Hepatocyte (in vitro differentiated cells): ENCODE measurements around the gene IRF4. TPM values are rescaled to one million over a fixed set of nuclear protein-coding genes. Genes with fewer than 3 reads are reported as not detected.

ENCODE experiments used
- DNase-seq: peaks from one replicate; pipeline ENCODE4 v3.0.0-alpha.2; 2016; ENCODE audit warnings: low spot score
- H2AFZ ChIP-seq: fragments of 200-600 bp; sonication (generic); 2 replicates; pipeline ENCODE4 v1.6.0; 2016; ENCODE audit warnings: antibody characterized with exemption, mild to moderate bottlenecking
- H3K27ac ChIP-seq: fragments of 200-600 bp; sonication (generic); 2 replicates; pipeline ENCODE4 v1.5.1; 2016; ENCODE audit warnings: mild to moderate bottlenecking
- H3K27me3 ChIP-seq: fragments of 200-600 bp; sonication (generic); 2 replicates; pipeline ENCODE4 v1.6.1; 2016
- H3K36me3 ChIP-seq: fragments of 200-600 bp; sonication (generic); replicated peaks from 2 replicates; pipeline ENCODE4 v1.5.1; 2016; ENCODE audit warnings: low read depth; ENCODE audit not compliant: insufficient read depth
- H3K4me1 ChIP-seq: fragments of 200-600 bp; sonication (generic); 2 replicates; pipeline ENCODE4 v1.5.1; 2016; ENCODE audit warnings: mild to moderate bottlenecking, moderate library complexity; ENCODE audit not compliant: insufficient read depth
- H3K4me2 ChIP-seq: fragments of 200-600 bp; sonication (generic); 2 replicates; pipeline ENCODE4 v1.6.0; 2016
- H3K4me3 ChIP-seq: fragments of 200-600 bp; sonication (generic); 2 replicates; pipeline ENCODE4 v1.5.1; 2016; ENCODE audit warnings: mild to moderate bottlenecking
- H3K79me2 ChIP-seq: fragments of 200-600 bp; sonication (generic); 2 replicates; pipeline ENCODE4 v1.6.0; 2017; ENCODE audit warnings: mild to moderate bottlenecking
- H3K9me2 ChIP-seq: fragments of 200-600 bp; sonication (generic); replicated peaks from 2 replicates; pipeline ENCODE4 v1.6.0; 2017; ENCODE audit warnings: mild to moderate bottlenecking; ENCODE audit not compliant: insufficient read depth
- H3K9me3 ChIP-seq: fragments of 200-600 bp; sonication (generic); 2 replicates; pipeline ENCODE4 v1.5.1; 2016; ENCODE audit warnings: low read depth, mild to moderate bottlenecking
- H4K20me1 ChIP-seq: fragments of 200-600 bp; sonication (generic); 2 replicates; pipeline ENCODE4 v1.6.0; 2016; ENCODE audit warnings: mild to moderate bottlenecking; ENCODE audit not compliant: insufficient read depth, poor library complexity, severe bottlenecking
- EZH2 ChIP-seq: fragments of 200-600 bp; sonication (generic); IDR thresholded peaks from 2 replicates; pipeline ENCODE4 v1.6.1; 2016; ENCODE audit warnings: antibody characterized with exemption, mild to moderate bottlenecking, borderline replicate concordance
- EZH2phosphoT487 ChIP-seq: fragments of 200-600 bp; sonication (generic); IDR thresholded peaks from one replicate; pipeline ENCODE4 v1.6.1; 2018; ENCODE audit warnings: antibody characterized with exemption, mild to moderate bottlenecking, low read depth, moderate library complexity; ENCODE audit not compliant: unreplicated experiment, severe bottlenecking
- WGBS: methylation state at CpG from one replicate; pipeline ENCODE4 v1.1.6; 2016; ENCODE audit warnings: low lambda C conversion rate; ENCODE audit errors: missing lambda C conversion rate; 5-methylcytosine and 5-hydroxymethylcytosine counted together
- polyA plus RNA-seq: library from polyadenylated mRNA; unstranded; fragments of >200 nt; fragmentation: Nextera tagmentation; extraction: Ambion mirVana; gene quantifications from 2 replicates; pipeline ENCODE4 v1.2.1, GENCODE V29; 2016
- total RNA-seq: library from RNA; depleted of rRNA; stranded (reverse); fragments of >200 nt; gene quantifications from 2 replicates; pipeline ENCODE4 v1.2.3, GENCODE V29; 2014
- TF ChIP-seq, protein P1 (sequence below): fragments of 200-600 bp; sonication (generic); IDR thresholded peaks from 2 replicates; pipeline ENCODE4 v1.5.1; 2016; ENCODE audit warnings: antibody characterized with exemption, mild to moderate bottlenecking; ENCODE audit not compliant: poor library complexity

The IRF4 gene
- total and polyA plus RNA-seq, 2 experiments from 2014 or later, result 0.02 to 0.23 TPM

DNA sequence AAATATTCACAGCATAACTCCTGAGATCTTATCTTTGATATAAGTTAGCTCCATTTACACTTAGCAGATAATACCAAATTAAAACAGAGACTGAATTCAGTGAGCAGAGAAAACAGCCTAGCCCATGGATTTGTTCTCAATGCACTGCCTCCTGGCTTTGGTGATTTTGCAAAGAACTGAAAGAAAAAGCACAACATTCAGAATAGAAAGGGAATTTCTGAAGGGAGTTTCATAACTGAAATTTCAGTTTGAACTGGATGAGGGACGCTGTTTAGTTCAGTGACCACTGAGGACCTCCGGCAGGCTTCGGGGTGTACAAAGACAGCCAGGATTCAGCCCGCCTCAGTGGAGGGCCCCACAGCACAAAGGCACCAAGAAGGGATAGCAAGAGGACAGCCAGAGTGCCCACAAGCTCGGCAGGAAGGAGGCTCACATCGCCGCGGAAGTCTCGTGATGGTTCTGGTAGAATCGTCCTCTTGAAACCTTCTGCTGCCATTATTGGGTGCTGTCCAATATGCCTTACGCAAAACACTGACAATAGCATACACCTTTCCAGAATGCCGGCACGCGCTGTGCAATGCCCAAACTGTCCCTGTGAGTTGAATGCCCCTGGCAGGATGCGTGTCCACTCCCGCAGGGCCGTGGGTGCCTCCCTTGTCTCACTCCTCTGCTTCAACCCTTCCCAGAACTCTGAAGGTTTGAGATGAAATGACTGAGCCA, 9.7 kb upstream of the IRF4 start:
- 87% methylated on average over 17 of the region's 17 CpGs for WGBS
- Histone ChIP-seq H3K27me3 (peaks cover 21% of the 10 kb centered on the region), H3K4me2 (no peak overlapping the region), H4K20me1 (no peaks in the 10 kb centered on the region), H3K4me1 (no peaks in the 10 kb centered on the region), H3K9me3 (no peaks in the 10 kb centered on the region), H3K9me2 (no peaks in the 10 kb centered on the region), H3K4me3 (no peak overlapping the region), H3K79me2 (no peaks in the 10 kb centered on the region), H3K27ac (no peak overlapping the region), H2AFZ (no peak overlapping the region), H3K36me3 (no peaks in the 10 kb centered on the region)
- no peak for TF ChIP-seq EZH2
- no peak for TF ChIP-seq EZH2phosphoT487
- TF ChIP-seq, protein P1, sequence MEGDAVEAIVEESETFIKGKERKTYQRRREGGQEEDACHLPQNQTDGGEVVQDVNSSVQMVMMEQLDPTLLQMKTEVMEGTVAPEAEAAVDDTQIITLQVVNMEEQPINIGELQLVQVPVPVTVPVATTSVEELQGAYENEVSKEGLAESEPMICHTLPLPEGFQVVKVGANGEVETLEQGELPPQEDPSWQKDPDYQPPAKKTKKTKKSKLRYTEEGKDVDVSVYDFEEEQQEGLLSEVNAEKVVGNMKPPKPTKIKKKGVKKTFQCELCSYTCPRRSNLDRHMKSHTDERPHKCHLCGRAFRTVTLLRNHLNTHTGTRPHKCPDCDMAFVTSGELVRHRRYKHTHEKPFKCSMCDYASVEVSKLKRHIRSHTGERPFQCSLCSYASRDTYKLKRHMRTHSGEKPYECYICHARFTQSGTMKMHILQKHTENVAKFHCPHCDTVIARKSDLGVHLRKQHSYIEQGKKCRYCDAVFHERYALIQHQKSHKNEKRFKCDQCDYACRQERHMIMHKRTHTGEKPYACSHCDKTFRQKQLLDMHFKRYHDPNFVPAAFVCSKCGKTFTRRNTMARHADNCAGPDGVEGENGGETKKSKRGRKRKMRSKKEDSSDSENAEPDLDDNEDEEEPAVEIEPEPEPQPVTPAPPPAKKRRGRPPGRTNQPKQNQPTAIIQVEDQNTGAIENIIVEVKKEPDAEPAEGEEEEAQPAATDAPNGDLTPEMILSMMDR, result no peak
- no peak for DNase-seq

DNA sequence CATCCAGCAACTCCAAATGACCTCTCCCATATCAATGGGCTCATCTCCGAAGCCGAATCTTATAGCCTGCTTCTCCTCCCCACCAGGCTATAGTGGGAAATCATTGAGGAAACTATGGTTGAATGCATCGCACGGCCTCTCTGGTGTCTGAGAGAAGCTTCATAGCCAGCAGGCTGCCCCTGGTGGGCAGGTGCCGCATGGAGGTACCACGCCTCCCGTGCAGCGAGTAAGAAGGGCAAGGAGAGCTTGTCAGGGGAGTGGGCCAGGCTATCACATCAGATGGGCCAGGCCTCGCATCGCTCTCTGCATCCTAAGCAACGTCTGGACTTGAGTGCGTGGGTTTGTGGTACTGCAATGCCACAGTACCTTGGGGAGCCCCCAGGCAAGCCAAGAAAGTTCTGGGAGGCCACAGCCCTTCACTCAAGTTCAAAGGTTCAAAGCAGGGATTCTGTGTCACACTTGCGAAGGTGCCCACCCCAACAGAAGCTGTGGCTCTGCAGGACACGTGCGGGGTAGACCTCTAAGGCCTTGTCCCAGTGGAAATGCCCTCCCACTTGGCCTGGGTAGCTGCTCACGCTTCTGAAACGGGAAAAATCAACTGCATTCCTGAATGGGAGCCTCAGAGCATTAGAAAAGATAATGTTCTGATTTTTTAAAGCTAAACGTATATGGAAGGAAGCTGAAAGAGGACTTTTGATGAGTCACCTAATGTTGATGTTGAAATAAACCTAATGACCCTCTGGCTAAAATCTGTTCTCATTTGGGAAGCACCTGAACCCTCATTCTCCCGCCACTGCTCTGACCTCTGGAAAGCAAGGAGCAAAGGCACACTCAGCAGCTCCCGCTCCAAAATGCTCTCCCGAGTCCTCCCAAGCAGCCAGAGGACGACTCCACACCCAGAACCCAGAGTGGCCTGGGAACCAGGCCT, 8.4 kb upstream of the IRF4 start:
- Histone ChIP-seq H3K4me2 (no peak overlapping the region), H3K9me3 (no peaks in the 10 kb centered on the region), H3K4me1 (no peaks in the 10 kb centered on the region), H3K27me3 (peaks cover 34% of the 10 kb centered on the region), H3K27ac (no peak overlapping the region), H3K9me2 (no peaks in the 10 kb centered on the region), H4K20me1 (no peaks in the 10 kb centered on the region), H3K4me3 (no peak overlapping the region), H3K36me3 (no peaks in the 10 kb centered on the region), H3K79me2 (no peaks in the 10 kb centered on the region), H2AFZ (no peak overlapping the region)
- DNase-seq, result no peak
- TF ChIP-seq, protein P1, result no peak
- TF ChIP-seq EZH2phosphoT487, result no peak
- TF ChIP-seq EZH2, result no peak
- 80% methylated on average over 22 of the region's 22 CpGs for WGBS

DNA sequence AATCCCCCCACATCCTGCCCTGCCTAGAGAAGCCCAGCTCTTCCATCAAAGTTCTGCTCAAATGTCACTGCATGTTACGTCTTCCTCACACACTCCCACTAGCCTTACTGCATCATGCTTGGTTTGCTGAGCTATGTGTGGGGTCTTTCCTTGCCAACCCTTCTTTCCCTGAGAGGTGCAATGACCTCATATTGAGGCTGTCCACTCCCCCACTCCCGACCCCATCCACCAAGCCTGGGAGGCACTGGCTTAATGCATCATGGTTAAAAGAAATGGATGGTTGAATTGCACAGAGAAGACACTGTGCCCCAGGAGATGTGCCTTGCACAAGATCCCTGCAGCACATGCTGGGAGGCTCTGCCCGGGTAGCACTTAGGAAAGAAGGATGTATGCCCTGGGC, 7.7 kb upstream of the IRF4 start:
- H4K20me1 ChIP-seq, result no peaks in the 10 kb centered on the region
- H3K36me3 ChIP-seq, result no peaks in the 10 kb centered on the region
- H3K9me2 ChIP-seq, result no peaks in the 10 kb centered on the region
- H3K4me1 ChIP-seq, result no peaks in the 10 kb centered on the region
- H3K4me3 ChIP-seq, result no peak overlapping the region
- no peak for DNase-seq
- peaks cover 40% of the 10 kb centered on the region for H3K27me3 ChIP-seq
- H3K9me3 ChIP-seq, result no peaks in the 10 kb centered on the region
- H2AFZ ChIP-seq, result no peak overlapping the region
- no peaks in the 10 kb centered on the region for H3K79me2 ChIP-seq
- WGBS, result 75% methylated on average over 3 of the region's 3 CpGs
- no peak overlapping the region for H3K27ac ChIP-seq
- H3K4me2 ChIP-seq, result no peak overlapping the region
- TF ChIP-seq EZH2phosphoT487 (no peak), EZH2 (no peak)
- TF ChIP-seq, protein P1, result no peak
